ENCODE results near the gene NCOA1.
"Not testable (repeated sequence)": the region's sequence is repeated elsewhere in the genome, so short reads cannot be mapped to it uniquely, and the experiment has no call there.

The NCOA1 gene

GRCh38 chr2:24756789-24757188, 265.7 kb downstream of the NCOA1 start:
- DNase-seq: no peak

DNA sequence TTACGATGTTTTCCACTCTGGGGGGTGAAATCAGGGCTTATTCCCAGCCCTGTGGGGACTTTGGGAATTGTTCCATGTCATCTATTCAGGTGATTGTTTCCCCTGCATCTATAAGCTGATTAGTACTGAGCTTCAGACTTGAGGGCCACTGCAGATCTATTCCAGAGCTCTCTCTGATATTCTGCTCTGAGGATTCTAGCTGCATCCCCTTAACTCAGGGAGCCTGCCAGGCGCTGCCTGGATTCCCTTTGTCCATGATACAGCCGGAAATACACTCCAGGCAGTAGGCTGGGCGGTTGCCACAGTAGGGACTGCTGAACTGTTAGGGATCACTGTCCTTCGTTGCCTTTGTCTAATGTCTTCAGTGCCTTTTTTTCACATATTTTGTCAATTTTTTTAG, 270.8 kb downstream of the NCOA1 start:
- DNase-seq: no peak

GRCh38 chr2:24762518-24762917, 271.5 kb downstream of the NCOA1 start:
- DNase-seq: no peak

- DNase-seq: no peak
Observed at GRCh38 chr2:24763843-24764242, 272.8 kb downstream of the NCOA1 start.

DNA sequence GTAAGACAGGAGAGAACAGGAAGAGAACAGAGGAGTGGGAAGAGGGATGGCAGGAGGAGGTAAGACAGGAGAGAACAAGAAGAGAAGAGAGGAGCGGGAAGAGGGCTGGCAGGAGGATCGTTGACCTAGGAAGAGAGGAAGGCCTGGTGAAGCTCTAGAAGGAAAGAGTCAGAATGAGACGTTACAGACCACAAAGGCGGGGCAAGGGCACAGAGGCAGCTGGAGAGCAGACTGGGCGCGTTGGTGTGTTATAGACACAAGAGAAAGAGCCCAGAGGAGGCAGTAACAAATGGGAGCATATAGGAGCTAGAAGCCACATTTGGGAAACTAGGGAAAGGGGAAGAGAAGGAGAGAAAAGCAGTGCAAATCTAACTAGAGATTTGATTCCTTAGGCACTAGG, 275.6 kb downstream of the NCOA1 start:
- DNase-seq: no peak

DNA sequence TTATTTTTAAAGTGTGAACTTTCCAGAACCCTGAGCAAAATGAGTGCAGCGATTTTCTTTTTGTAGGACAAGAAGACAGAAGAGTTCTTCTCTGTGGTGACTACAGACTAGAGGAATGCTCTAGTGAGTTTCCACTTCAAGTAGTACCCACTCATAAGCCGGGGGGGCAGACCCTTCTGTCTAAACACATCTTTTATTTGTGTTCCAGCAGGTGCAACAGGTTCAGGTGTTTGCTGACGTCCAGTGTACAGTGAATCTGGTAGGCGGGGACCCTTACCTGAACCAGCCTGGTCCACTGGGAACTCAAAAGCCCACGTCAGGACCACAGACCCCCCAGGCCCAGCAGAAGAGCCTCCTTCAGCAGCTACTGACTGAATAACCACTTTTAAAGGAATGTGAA, 277.0 kb downstream of the NCOA1 start:
- DNase-seq: no peak

DNA sequence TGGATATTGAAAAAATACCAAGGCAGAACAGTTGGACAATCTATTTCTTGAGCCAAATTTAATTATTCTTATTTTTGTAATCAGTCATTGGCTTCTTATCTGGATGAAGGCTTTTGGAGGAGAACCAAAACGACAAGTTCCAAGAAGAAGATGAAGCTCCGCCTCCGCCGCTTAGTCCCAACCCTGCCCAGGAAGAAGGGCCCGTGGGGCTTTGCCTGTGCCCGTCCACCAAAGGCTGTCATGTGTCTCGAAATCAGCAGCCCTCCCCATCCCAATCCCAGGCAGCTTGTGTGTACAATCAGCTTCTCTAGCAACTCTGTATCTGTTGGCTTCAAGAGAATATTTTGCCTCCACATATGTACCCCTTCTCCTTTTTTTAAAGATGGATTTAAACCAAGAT, 277.5 kb downstream of the NCOA1 start:
- no peak for DNase-seq

GRCh38 chr2:24771061-24771460, 280.0 kb downstream of the NCOA1 start:
- no peak for DNase-seq

GRCh38 chr2:24771764-24772586, 280.9 kb downstream of the NCOA1 start:
- no peak for DNase-seq

DNA sequence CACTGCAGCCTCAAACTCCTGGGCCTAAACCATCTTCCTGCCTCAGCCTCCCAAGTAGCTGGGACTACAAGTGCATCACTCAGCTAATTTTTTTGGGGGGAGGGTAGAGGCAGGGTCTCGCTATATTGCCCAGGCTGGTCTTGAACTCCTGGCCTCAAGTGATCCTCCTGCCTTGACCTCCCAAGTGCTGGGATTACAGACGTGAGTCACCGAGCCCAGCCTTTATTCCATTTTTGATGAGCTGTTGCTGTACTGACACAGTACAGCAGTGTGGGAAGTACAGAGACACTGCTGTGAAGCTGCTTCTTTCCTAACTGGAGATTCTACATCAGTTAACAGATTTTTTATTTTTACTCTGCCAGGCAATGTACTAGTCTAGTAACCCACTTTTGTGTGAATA, 283.3 kb downstream of the NCOA1 start:
- DNase-seq: no peak

- DNase-seq: no peak
Observed at GRCh38 chr2:24779116-24779515, 288.1 kb downstream of the NCOA1 start.

DNA sequence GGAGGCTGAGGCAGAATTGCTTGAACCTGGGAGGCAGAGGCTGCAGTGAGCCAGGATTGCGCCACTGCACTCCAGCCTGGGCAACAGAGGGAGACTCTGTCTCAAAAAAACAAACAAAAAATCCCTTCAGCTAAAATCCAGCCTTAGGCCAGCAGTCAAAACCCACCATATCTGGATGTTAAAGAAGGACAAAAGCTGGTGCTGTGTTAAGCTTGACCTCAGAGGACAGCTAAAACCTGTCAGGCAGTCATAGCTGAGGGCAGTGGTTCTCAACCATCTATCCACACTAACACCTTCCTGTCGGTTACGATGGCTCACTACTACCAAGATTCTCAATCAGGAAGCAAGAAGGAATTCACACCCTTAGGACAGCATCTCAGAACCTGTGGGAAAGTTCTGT, 292.6 kb downstream of the NCOA1 start:
- no peak for DNase-seq

GRCh38 chr2:24785671-24786321, 294.7 kb downstream of the NCOA1 start:
- DNase-seq: peak; percentile 8

DNA sequence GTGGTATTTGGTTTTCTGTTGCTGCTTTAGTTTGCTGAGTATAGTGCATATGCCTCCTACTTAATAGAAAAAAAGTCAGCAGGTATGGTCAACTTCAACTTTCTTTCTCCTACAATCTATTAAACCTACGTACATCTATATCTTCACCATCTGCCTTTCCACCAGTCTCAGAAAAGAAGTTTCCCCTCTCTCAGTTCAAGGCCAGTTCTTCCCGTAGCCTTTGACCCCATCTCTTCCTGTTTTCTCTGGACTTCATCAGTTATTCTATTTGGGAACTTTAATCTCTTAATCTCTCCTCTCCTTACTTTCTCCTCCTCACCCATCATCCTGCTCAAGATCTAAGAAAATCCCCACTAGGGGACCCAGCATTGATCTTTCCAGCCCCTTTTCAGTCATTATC, 296.5 kb downstream of the NCOA1 start:
- no peak for DNase-seq

GRCh38 chr2:24788816-24789215, 297.8 kb downstream of the NCOA1 start:
- no peak for DNase-seq

- DNase-seq: no peak
Observed at GRCh38 chr2:24791452-24791851, 300.4 kb downstream of the NCOA1 start.

- no peak for DNase-seq
Observed at GRCh38 chr2:24792542-24792873, 301.5 kb downstream of the NCOA1 start.

GRCh38 chr2:24792874-24793760, 302.1 kb downstream of the NCOA1 start, which contains the start of the genes CENPO and PTRHD1:
Gene CENPO (plus strand): TSS chr2:24793425. CDS start chr2:24793920, 495 bp downstream.
Gene PTRHD1 (minus strand): TSS chr2:24793391. CDS start chr2:24793377, 14 bp downstream.
- DNase-seq: peak; percentile 96

DNA sequence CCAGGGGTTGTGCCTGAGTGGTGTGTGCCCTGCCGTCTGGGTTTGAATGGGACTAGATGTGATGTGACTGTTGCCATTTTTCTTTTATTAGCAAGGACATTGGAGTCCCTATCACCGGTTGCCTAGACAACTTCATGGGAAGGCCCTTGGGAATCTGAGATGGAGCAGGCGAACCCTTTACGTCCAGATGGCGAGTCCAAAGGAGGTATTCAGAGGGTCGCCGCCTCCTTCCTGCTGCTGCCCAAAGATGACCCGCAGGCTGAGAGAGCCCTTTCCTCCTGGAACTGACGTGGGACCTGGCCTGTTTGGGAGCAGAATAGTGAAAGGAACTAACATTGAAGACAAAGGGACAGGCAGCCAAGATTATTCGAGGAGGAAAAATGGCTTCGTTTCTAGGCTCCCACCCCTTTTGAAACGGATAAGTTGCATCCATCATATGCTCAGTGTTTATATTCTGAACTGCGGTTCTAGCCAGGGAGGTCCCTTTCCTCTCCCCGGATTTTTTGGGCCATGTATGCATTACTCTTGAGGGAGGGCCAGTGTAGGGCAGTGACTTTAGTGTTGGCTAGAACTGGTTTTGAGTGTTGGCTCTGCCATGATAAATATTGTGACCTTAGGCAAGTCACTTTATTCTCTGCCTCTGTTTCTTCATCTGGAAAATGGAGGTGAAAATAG, 302.8 kb downstream of the NCOA1 start:
- peak; percentile 50 for DNase-seq

DNA sequence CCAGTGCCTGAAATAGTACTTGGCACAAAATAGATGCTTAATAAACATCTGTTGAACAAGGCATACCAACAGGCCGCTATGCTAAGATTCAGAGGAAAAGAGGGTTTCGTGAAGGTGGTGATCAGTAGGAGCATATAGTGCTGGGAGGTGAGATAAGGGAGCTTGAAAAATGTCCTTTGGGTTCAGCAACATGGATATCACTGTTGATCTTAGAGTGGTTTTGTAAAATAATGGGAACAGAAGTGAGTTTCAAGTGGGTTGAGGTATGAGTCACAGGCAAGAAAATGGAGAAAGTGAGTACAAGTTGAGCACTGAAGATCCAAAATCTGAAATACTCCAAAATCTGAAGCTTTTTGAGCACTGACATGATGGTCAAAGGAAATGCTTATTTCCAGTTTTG, 306.6 kb downstream of the NCOA1 start:
- DNase-seq: no peak

DNA sequence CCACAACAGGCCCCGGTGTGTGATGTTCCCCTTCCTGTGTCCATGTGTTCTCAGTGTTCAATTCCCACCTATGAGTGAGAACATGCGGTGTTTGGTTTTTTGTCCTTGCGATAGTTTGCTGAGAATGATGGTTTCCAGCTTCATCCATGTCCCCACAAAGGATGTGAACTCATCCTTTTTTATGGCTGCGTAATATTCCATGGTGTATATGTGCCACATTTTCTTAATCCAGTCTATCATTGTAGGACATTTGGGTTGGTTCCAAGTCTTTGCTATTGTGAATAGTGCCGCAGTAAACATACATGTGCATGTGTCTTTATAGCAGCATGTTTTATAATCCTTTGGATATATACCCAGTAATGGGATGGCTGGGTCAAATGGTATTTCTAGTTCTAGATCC, 309.4 kb downstream of the NCOA1 start:
- not testable (repeated sequence) for DNase-seq

DNA sequence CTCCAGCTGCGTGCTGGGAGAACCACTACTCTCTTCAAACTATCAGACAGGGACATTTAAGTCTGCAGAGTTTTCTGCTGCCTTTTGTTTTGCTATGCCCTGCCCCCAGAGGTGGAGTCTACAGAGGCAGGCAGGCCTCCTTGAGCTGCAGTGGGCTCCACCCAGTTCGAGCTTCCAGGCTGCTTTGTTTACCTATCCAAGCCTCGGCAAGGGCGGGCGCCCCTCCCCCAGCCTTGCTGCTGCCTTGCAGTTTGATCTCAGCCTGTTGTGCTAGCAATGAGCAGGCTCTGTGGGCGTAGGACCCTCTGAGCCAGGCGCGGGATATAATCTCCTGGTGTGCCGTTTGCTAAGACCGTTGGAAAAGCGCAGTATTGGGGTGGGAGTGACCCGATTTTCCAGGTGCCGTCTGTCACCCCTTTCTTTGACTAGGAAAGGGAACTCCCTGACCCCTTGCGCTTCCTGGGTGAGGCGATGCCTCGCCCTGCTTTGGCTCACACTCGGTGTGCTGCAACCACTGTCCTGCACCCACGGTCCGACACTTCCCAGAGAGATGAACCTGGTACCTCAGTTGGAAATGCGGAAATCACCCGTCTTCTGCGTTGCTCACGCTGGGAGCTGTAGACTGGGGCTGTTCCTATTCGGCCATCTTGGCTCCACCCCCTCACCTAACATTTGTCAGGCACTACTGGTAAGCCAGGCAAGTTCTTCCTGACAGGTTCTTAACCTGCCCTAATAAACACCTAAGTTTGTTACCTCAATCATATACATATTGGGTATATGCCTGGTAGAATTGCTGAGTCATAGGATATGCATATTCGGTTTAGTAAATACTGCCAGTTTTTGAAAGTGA, 315.0 kb downstream of the NCOA1 start:
- DNase-seq: not testable (repeated sequence)

All from NCI-H1105 treated with DMSO at 0.1 percent for 48 hours (cell line).